SJSA1 (cell line): ENCODE data around the gene SRPX. TPM values are rescaled to one million over a fixed set of nuclear protein-coding genes. Genes with fewer than 3 reads are reported as not detected.

Source experiments
- DNase-seq, 2 experiments: peaks; one replicate each; pipeline ENCODE4 v3.0.0-alpha.2; 2015 to 2020; ENCODE audit warnings: low spot score in 2 of 2, low read depth in 1 of 2
- H3K27ac ChIP-seq: fragments of 250-450 bp; sonication (Bioruptor Pico); 2 replicates; pipeline ENCODE4 v1.5.1; 2020; ENCODE audit warnings: mild to moderate bottlenecking, moderate library complexity
- H3K27me3 ChIP-seq: fragments of 250-450 bp; sonication (Bioruptor Pico); replicated peaks from 2 replicates; pipeline ENCODE4 v1.5.1; 2020; ENCODE audit warnings: mild to moderate bottlenecking, moderate library complexity
- H3K36me3 ChIP-seq: fragments of 250-450 bp; sonication (Bioruptor Pico); 2 replicates; pipeline ENCODE4 v1.5.1; 2020; ENCODE audit warnings: mild to moderate bottlenecking
- H3K4me1 ChIP-seq: fragments of 250-450 bp; sonication (Bioruptor Pico); replicated peaks from 2 replicates; pipeline ENCODE4 v1.6.1; 2021; ENCODE audit warnings: mild to moderate bottlenecking
- H3K4me3 ChIP-seq: fragments of 250-450 bp; sonication (Bioruptor Pico); 2 replicates; pipeline ENCODE4 v1.5.1; 2020; ENCODE audit warnings: mild to moderate bottlenecking
- H3K9me3 ChIP-seq: fragments of 250-450 bp; sonication (Bioruptor Pico); replicated peaks from 2 replicates; pipeline ENCODE4 v1.5.1; 2020; ENCODE audit warnings: mild to moderate bottlenecking
- total RNA-seq: library from RNA; depleted of rRNA; stranded (reverse); fragments of >200 nt; shearing (Covaris generic); gene quantifications from 2 replicates; pipeline ENCODE4 v1.2.3, GENCODE V29; 2014

SRPX gene
- total RNA-seq, 1 experiment from 2014 or later = 8.5 TPM

GRCh38 chrX:38138900-38139299 lies 81.8 kb downstream of the SRPX start:
- no peak for DNase-seq
- H3K27ac ChIP-seq = no peak overlapping the region
- no peaks in the 10 kb centered on the region for H3K36me3 ChIP-seq
- no peak overlapping the region for H3K4me3 ChIP-seq
- no peaks in the 10 kb centered on the region for H3K9me3 ChIP-seq
- no peaks in the 10 kb centered on the region for H3K27me3 ChIP-seq
- H3K4me1 ChIP-seq = no peaks in the 10 kb centered on the region

- no peaks in the 10 kb centered on the region for H3K4me1 ChIP-seq
These were observed 82.3 kb downstream of the SRPX start for GRCh38 chrX:38138157-38138891.

DNA sequence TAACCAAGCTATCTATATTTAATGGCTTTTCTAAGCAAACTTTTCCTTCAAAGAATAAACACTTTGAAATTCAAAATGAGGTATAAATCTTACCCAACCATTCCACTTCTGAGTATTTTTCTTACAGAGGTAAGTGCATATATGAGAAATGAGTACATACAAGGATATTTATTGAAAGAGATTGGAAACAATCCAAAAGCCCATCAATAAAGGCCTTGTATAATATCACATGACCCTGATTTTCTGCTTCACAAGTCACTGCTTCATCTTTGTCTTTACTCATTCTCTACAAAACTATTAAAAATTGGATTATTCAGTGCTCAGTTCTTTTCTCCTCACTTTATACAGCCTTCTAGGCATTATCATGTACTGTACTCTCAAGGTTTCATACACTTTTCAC lies 91.3 kb downstream of the SRPX start:
- DNase-seq = no peak
- no peaks in the 10 kb centered on the region for H3K27me3 ChIP-seq
- no peaks in the 10 kb centered on the region for H3K9me3 ChIP-seq
- H3K4me3 ChIP-seq = no peak overlapping the region
- no peaks in the 10 kb centered on the region for H3K36me3 ChIP-seq
- H3K4me1 ChIP-seq = no peaks in the 10 kb centered on the region
- H3K27ac ChIP-seq = no peak overlapping the region

More at GRCh38 chrX:38138157-38138891, 82.3 kb downstream of the SRPX start:
- Histone ChIP-seq H3K27me3 (no peaks in the 10 kb centered on the region), H3K4me3 (no peak overlapping the region), H3K27ac (no peak overlapping the region), H3K36me3 (no peaks in the 10 kb centered on the region), H3K9me3 (no peaks in the 10 kb centered on the region)
- no peak for DNase-seq

GRCh38 chrX:38127961-38128360 lies 92.7 kb downstream of the SRPX start:
- H3K9me3 ChIP-seq = no peaks in the 10 kb centered on the region
- H3K36me3 ChIP-seq = no peaks in the 10 kb centered on the region
- H3K27ac ChIP-seq = no peak overlapping the region
- no peaks in the 10 kb centered on the region for H3K4me1 ChIP-seq
- H3K27me3 ChIP-seq = no peaks in the 10 kb centered on the region
- no peak for DNase-seq
- no peak overlapping the region for H3K4me3 ChIP-seq

DNA sequence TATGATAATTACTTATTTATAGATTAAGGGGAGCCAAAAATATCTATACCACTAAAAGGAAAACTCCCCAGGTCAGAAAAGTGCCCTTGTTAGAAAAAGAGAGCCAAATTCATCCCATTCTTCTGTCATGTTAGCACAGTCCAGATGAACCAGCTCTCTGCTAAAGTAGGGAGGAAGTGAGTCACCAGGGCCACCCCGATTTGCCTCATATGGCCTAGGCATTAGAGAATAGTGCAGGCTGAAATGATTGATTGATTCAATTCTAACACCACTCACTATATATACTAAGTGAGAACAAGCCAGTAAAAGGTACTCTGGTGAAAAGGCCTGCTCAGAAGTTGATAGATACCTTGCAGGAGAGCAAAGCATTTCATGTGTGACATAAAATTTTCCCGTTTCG lies 94.5 kb downstream of the SRPX start:
- no peak for DNase-seq
- Histone ChIP-seq H3K27me3 (no peaks in the 10 kb centered on the region), H3K4me3 (no peak overlapping the region), H3K36me3 (no peaks in the 10 kb centered on the region), H3K9me3 (no peaks in the 10 kb centered on the region), H3K4me1 (no peaks in the 10 kb centered on the region), H3K27ac (no peak overlapping the region)

DNA sequence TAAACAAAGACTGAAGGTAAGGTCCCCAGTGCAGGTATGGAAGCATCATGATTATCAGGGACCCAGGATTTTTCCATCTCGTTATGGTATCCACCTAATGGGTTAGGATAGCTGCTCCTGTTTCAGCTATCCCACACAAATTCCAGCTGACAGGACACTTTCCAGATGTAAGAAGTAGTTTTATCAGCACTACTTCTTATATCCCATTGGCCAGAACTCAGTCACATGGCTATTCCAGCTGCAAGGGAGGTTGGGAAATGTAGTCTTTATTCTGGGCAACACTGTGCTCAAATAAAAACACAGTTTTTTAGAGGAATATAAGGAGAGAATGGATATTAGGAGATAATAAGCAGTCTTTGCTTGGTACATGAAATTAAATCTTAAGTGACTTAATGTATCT lies 96.7 kb downstream of the SRPX start:
- Histone ChIP-seq H3K27me3 (no peaks in the 10 kb centered on the region), H3K36me3 (no peaks in the 10 kb centered on the region), H3K9me3 (no peaks in the 10 kb centered on the region), H3K27ac (no peak overlapping the region), H3K4me3 (no peak overlapping the region), H3K4me1 (no peaks in the 10 kb centered on the region)
- DNase-seq = no peak

DNA sequence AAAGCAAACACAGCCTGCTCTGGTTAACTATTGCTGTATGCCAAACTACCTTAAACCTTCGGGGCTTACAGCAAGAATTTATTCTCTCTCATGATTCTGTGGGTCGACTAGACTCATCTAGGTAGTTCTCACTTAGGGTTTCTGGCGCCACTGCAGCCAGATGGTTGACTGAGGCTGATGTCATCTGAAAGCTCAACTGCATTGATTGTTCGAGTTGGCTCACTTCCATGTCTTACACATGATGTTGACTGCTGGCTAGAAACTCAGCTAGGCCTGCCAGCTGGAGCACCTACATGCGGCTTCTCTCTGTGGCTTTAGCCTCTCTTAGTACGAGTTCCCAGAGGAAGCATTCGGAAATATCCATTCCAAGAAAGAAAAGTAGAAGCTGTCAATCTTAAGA lies 103.2 kb downstream of the SRPX start:
- Histone ChIP-seq H3K27ac (no peak overlapping the region), H3K27me3 (no peaks in the 10 kb centered on the region), H3K9me3 (no peaks in the 10 kb centered on the region), H3K36me3 (no peaks in the 10 kb centered on the region), H3K4me3 (no peak overlapping the region), H3K4me1 (no peaks in the 10 kb centered on the region)
- DNase-seq = no peak

- no peaks in the 10 kb centered on the region for H3K27me3 ChIP-seq
- H3K27ac ChIP-seq = no peak overlapping the region
- no peaks in the 10 kb centered on the region for H3K9me3 ChIP-seq
- H3K36me3 ChIP-seq = no peaks in the 10 kb centered on the region
- no peak for DNase-seq
- H3K4me3 ChIP-seq = no peak overlapping the region
- H3K4me1 ChIP-seq = no peaks in the 10 kb centered on the region
These were observed 104.0 kb downstream of the SRPX start for GRCh38 chrX:38116706-38117105.

DNA sequence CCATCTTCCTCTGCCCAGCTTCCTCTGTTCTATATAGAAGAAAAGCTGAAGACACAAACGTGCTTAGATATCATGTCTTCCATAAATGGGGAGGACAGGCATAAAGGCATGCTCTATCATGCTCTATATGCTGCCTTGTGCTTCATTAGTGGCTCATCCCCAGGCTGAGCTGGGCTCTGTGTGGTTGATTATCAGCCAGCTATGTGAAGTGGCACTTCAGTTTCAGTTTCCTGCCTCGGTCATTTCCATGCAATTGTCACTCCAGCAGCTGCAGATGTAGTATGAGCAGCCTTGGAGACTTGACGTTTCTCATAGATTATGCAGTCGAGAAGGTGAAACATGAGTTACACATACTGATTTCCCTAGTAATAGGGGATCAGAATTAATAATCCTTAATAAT lies 108.1 kb downstream of the SRPX start:
- Histone ChIP-seq H3K27me3 (no peaks in the 10 kb centered on the region), H3K4me1 (no peaks in the 10 kb centered on the region), H3K36me3 (no peaks in the 10 kb centered on the region), H3K4me3 (no peak overlapping the region), H3K27ac (no peak overlapping the region), H3K9me3 (no peaks in the 10 kb centered on the region)
- DNase-seq = no peak

DNA sequence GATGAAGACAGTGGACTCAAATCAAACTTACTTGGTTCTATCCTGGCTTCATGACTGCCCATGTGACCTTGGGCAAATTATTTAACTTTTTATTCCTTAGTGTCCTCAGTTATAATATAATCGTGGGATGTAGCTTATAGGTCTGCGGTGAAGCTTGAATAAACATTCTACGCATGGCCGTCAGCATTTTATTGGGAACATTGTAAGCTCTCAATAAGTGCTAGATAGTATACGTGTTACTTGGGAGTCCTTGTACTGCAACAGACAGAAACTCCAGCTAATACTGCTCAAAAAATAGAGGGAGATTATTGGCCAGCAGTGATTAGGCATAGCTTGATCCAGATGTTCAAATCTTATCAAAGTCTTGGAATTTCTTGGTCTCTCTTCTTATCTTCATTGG lies 109.5 kb downstream of the SRPX start:
- no peak for DNase-seq
- Histone ChIP-seq H3K36me3 (no peaks in the 10 kb centered on the region), H3K4me3 (no peak overlapping the region), H3K4me1 (no peaks in the 10 kb centered on the region), H3K9me3 (no peaks in the 10 kb centered on the region), H3K27ac (no peak overlapping the region), H3K27me3 (no peaks in the 10 kb centered on the region)

- Histone ChIP-seq H3K4me3 (no peak overlapping the region), H3K36me3 (no peaks in the 10 kb centered on the region), H3K9me3 (no peaks in the 10 kb centered on the region), H3K4me1 (no peaks in the 10 kb centered on the region), H3K27me3 (no peaks in the 10 kb centered on the region), H3K27ac (no peak overlapping the region)
- no peak for DNase-seq
These were observed 110.4 kb downstream of the SRPX start for GRCh38 chrX:38110231-38110630.

DNA sequence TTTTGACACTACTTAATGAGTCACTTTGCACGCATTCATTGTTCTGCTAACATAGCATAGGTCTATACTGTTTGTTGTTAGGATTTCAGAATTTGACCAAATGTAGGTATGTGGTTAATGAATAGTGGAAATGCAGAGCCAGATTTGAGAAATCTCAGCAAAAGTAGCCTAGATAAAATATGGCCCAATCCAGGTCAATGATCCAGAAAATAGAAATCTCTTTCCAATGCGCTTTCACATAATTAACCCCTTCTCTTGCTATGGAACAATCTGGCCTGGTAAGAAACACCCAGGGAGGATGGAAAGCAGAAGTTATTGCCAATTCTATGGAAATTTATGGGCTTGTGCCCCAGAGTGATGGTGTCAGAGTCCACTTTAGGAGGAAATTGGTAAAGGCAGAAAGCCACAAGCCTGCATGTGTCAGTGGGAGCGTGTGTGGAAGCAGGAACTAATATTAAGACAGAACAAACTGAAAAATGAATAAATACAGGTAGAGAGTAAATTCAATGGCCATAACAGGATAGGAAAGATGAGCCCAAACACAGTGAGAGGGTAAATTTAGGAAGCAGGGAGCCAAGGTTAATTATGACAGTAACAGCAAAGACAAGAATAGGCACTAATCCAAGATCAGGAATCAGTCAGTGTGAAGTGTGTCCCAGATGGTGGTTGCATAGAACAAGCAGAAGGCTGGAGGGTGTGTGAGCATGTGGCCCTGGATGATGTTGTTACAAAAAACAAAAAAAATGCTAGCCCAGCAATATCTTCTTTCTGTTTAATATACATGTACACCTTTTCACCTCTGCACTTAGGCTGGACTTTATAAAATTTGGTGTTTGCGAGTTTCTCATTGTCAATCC lies 111.4 kb downstream of the SRPX start:
- no peaks in the 10 kb centered on the region for H3K4me1 ChIP-seq
- no peak overlapping the region for H3K4me3 ChIP-seq
- no peak overlapping the region for H3K27ac ChIP-seq
- H3K36me3 ChIP-seq = no peaks in the 10 kb centered on the region
- DNase-seq = no peak
- H3K9me3 ChIP-seq = no peaks in the 10 kb centered on the region
- H3K27me3 ChIP-seq = no peaks in the 10 kb centered on the region

DNA sequence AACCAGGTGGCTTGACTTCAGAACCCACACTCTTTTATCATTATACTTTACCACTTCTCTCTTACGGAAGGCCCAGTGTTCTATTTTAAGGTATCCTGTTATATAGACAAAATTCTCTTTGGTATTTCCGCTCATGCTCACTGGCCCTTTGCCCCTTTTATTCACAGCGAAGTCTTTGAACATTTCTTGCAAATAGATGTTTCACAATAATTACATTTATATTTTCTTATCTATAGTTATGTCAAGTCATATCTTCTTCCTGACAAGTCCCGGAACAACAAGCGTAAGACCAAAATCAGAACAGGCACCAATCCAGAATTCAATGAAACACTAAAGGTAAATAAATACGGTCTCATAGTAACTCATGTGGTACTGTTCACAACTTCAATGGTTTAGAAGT lies 112.3 kb downstream of the SRPX start:
- Histone ChIP-seq H3K4me1 (no peaks in the 10 kb centered on the region), H3K4me3 (no peak overlapping the region), H3K27me3 (no peaks in the 10 kb centered on the region), H3K9me3 (no peaks in the 10 kb centered on the region), H3K27ac (no peak overlapping the region), H3K36me3 (no peaks in the 10 kb centered on the region)
- DNase-seq = no peak

- no peaks in the 10 kb centered on the region for H3K9me3 ChIP-seq
- no peak overlapping the region for H3K27ac ChIP-seq
- no peak for DNase-seq
- H3K4me3 ChIP-seq = no peak overlapping the region
- H3K27me3 ChIP-seq = no peaks in the 10 kb centered on the region
- H3K4me1 ChIP-seq = no peaks in the 10 kb centered on the region
- H3K36me3 ChIP-seq = no peaks in the 10 kb centered on the region
These were observed 113.5 kb downstream of the SRPX start for GRCh38 chrX:38106991-38107655.
